Left colon (tissue), 2 donors: ENCODE measurements around the gene KIF5A. TPM values are rescaled to one million over a fixed set of nuclear protein-coding genes. Genes with fewer than 3 reads are reported as not detected.
"Not testable (repeated sequence)": the region's sequence is repeated elsewhere in the genome, so short reads cannot be mapped to it uniquely, and the experiment has no call there.

Experiments used
- ATAC-seq: fragments of 200-7000 bp; cut with Tn5 transposase; one replicate; pipeline ENCODE4 v1.9.1; 2020; ENCODE audit warnings: mild to moderate bottlenecking, moderate library complexity
- DNase-seq, 2 donors: peaks; one replicate each; pipeline ENCODE4 v3.0.0-alpha.2; 2020
- intact Hi-C, 2 donors: fragments of 100-400 bp; cut with DNase I in 1 of 2; cut with micrococcal nuclease in 1 of 2; formaldehyde crosslinking; loops; one replicate each; pipeline versions ENCODE4 v1.11.2 to v1.14.0; 2022; cut with DNase I, micrococcal nuclease
- total RNA-seq, 2 donors: library from RNA; stranded (reverse); fragmentation: NEBNext Ultra II Directional; extraction: Animal tissue kit (Norgen Biotek cat#: 25700); gene quantifications; one replicate each; pipeline ENCODE4 v1.2.1, GENCODE V29; 2021
- donor health status: DM: no; HTN: no; CAD: no.
- donor health status: DM: yes; HTN: yes; CAD: no.

KIF5A gene
- total RNA-seq, 2 donors from 2014 or later = 0.85 to 1.3 TPM

DNA sequence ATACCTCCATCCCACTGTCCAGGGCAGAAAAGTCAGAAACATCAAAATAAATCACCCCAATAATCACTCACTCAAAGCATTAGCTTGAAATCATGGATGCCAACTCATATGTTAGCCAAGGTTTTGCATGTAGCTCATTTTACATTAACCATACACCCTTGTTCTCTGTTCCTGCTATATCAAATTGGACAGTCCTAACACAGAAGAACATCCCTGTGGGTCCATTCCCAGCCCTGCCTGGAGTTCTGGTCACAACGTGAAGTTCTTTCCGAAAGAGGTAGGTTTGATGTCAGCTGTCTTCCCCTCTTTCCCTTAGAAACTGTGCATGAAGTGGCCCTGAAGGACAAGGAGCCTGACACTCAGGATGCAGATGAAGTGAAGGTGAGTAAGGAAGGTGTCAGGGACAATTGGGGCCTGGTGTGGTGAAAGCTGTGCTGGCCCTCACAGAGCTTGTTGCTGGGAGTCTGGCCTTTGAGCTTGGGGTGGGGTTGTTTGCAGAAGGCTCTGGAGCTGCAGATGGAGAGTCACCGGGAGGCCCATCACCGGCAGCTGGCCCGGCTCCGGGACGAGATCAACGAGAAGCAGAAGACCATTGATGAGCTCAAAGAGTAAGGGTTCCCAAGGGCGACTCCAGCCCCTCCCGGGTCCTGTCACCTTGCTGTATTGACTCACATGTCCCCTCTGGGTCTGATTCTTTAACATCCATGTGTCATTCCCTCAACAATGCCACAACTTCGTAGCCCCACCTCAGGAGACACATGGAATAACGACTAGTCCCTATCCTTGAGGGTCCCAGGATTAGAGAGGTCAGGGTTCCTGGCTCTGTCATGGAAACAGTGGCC is 26.1 kb downstream of the KIF5A start:
- ATAC-seq = peak; percentile 50
- intact Hi-C loops = no loop called here
- DNase-seq = no peak

DNA sequence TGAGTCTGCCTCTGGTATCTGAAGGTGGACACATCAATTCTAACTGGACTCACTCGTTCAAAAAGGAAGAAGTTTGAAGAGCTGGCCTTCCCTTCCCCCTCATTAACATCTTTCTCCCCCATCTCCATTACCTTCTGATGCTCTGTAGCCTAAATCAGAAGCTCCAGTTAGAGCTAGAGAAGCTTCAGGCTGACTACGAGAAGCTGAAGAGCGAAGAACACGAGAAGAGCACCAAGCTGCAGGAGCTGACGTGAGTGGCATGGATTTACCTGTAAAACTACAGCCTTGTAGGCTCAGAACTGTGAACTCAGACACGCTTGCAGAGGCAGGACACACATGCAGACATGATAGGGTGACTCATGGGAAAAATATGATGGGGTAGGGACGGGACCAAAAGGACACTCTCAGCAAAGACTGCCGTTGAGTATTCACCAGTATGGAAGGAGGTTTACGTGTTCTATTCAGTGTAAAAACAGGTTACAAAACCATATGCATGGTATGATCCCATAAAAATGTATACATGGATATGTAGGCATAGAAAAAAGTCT is 26.8 kb downstream of the KIF5A start:
- intact Hi-C loops = no loop called here
- DNase-seq (no peak), ATAC-seq (no peak)

GRCh38 chr12:57577981-57578758 is 28.3 kb downstream of the KIF5A start:
- intact Hi-C loops = loop anchor here in 1 of 2 donors (2.0 kb wide), 1 partner anchor 45 kb away; no protein-coding TSS in a partner anchor
- no peak for DNase-seq
- ATAC-seq = no peak

DNA sequence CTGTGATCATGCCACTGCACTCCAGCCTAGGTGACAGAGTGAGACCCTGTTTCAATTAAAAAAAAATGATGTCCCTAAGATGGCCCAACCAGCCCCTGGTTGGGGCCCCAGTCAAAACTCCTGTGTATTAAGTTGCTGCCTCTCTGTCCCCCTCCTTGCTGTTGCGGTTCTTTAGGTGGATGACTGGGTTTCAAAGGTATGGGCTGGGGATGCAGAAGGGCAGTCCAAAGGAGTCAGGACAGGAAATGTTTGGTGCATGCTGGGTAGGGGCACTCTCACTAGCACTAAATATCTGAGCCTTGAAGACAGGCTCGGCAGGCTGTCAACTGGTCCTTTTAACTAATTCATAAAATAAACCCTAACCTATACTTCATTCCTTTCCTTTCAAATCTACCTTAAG is 29.2 kb downstream of the KIF5A start:
- ATAC-seq = no peak
- DNase-seq = no peak
- intact Hi-C loops = loop anchor here in 1 of 2 donors (2.0 kb wide), 1 partner anchor 44 kb away; no protein-coding TSS in a partner anchor

DNA sequence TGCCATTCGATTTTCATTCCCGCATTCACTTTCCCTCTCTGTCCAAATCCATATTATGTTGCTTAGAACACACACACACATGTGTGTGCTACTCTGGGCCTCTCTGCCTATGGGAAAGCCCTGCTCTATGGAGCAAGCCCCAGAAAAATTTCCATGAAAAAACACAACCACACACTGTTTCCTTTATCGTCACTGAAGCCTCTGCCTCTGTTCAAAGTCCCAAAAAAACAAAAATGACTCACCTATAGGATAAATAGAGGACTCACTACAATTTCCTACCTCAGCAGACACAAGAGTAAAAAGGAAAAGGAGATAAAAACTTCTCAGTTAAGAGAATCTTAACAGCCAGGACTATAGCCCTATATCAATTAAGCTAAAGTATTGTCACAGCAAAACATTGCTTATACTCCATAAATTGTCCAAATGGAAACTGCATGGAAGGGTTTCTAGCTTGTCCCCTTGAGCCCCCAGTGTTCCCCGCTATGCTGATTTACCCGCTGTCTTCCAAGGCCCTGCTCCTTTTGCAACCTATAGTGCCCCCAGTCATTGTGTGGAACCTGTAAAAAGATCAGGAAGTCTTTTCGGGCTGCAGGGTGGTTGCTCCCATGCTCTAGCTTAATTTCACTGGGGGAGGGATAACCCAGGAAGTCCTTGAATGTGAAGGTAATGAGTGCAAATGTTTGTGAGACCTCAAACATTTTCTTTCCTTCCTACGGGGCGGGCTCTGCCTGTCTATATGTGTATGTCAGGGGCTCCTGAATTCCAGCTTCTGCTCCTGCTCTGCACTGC is 30.0 kb downstream of the KIF5A start:
- DNase-seq (no peak), ATAC-seq (peak; percentile 75)
- intact Hi-C loops = loop anchor here (2.0 to 5.0 kb wide), 2 partner anchors 42 to 43 kb away; no protein-coding TSS in a partner anchor

DNA sequence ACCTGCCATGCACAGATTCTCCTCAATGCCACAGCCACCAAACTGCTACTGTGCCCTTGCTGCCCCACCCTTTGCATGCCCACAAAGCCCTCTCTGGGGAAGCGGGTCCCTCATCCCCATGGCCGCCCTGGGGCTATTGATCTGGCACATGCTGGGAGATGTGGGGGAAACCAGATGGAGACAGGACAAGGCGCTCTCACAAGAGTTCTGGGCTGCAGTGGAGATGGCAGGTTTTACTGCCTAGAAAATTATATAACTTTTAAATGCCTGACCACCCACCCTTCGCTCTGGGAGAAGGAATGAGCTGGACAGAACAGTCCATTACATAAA is 30.6 kb downstream of the KIF5A start:
- intact Hi-C loops = loop anchor here in 1 of 2 donors (5.0 kb wide), 1 partner anchor 42 kb away; no protein-coding TSS in a partner anchor
- DNase-seq (no peak), ATAC-seq (no peak)

GRCh38 chr12:57581802-57582201 is 32.0 kb downstream of the KIF5A start:
- intact Hi-C loops = loop anchor here in 1 of 2 donors (5.0 kb wide), 1 partner anchor 40 kb away; no protein-coding TSS in a partner anchor
- DNase-seq (no peak), ATAC-seq (no peak)

DNA sequence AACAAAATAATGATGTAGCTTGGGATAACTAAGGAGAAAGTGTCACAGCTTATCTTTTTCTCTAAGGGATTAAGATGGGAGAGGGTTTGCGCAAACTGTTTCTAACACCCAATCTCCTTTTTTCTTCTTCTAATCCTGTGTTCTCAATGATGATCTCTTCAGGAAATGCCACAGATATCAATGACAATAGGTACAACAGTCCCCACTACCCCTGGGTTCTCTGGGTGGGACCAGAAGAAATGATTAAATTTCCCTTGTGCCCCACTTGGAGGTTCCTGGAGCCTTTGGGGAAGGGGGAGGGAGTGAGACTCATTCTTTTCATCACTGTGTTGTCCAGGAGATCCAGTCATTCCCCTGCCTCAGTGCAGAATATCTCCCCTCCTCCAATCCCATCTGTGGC is 32.6 kb downstream of the KIF5A start:
- ATAC-seq = no peak
- no peak for DNase-seq
- intact Hi-C loops = loop anchor here in 1 of 2 donors (5.0 kb wide), 1 partner anchor 40 kb away; no protein-coding TSS in a partner anchor

GRCh38 chr12:57583008-57583831 is 33.4 kb downstream of the KIF5A start:
- intact Hi-C loops = loop anchor here in 1 of 2 donors (5.0 kb wide), 1 partner anchor 39 kb away; no protein-coding TSS in a partner anchor
- ATAC-seq = peak; percentile 86
- peak; percentile 32 to 52 for DNase-seq

DNA sequence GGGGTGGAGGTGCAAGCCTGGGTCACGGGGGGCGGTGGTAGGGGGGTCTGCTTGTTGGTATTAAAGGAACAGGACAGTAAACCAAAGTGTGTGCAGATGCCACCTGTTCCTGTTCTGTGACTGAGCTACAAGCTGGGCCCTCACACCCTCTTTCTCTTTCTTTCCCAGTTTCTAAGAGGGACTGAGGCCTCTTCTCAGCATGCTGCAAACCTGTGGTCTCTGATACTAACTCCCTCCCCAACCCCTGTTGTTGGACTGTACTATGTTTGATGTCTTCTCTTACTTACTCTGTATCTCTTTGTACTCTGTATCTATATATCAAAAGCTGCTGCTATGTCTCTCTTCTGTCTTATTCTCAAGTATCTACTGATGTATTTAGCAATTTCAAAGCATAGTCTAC is 34.2 kb downstream of the KIF5A start:
- no peak for ATAC-seq
- DNase-seq = no peak
- intact Hi-C loops = loop anchor here in 1 of 2 donors (5.0 kb wide), 1 partner anchor 38 kb away; no protein-coding TSS in a partner anchor

DNA sequence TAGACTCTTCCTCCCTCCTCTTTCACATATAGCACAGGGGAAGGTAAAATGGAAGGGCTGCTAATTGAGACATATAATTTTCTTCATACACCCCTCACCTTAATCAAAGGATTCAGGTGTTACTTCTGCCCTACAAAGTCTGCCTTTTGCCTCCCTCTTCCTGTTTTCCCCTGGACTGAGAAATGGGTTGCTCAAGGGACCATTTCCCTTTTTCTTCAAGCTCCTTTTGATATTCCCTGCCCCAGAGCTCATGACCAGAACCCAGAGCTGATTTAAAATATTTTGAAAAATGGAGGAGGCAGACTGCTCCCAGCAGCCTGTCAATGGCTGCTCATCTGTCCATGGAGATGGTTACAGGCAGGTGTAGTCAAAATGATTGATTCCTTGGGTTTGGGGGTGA is 34.8 kb downstream of the KIF5A start:
- intact Hi-C loops = loop anchor here in 1 of 2 donors (5.0 kb wide), 1 partner anchor 38 kb away; no protein-coding TSS in a partner anchor
- ATAC-seq = no peak

DNA sequence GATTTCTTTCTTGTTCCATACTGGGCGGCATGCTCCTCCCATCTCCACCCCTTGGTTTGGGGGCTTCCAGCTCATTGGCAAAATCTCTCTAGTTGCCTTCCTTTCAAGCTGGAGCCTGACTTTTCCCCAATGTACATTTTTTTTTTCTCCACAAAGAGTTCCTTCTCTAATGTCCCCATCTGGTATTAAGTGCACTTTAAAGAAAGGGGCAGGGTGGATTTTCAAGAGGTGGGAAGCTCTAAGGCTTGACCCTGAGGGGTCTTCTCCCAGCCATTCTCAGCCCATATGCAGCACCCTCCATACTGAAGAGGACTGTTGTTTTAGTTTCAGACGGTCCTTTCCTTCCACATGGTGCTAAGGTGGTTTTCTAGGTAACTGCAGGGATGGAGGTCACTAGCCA is 35.3 kb downstream of the KIF5A start:
- DNase-seq = no peak
- ATAC-seq = no peak
- intact Hi-C loops = no loop called here

More for the DNA sequence above, 34.8 kb downstream of the KIF5A start:
- DNase-seq = no peak

- ATAC-seq = no peak
- intact Hi-C loops = no loop called here
- no peak for DNase-seq
These were observed 36.3 kb downstream of the KIF5A start for GRCh38 chr12:57586128-57586527.

DNA sequence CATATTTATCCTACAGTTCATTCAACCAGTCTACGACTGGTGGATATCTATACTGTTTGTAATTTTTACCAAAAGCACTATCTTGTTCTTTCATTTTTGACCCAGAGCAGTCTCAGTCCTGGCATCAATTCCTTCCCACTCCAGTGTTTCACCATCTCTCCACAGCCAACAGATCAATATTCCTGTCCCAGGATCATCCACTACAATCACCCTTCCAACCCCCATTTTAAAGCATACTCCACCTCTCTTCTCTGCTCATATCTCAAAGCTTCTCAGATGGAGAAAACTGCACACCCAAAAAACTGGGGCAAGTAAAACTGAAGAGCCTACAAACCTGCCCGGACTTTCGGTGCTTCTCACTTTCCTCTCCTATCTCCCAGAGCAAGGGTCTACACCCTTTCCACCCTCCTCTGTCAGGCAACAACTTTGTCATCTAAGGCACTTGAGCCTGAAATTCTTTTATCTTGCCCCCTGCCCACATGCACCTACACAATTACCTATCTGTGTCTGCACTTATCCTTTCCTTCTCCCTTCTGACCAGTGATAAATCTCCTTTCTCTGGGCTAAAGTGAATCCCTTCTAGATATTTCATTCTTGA is 37.1 kb downstream of the KIF5A start:
- ATAC-seq = no peak
- no peak for DNase-seq
- intact Hi-C loops = no loop called here

DNA sequence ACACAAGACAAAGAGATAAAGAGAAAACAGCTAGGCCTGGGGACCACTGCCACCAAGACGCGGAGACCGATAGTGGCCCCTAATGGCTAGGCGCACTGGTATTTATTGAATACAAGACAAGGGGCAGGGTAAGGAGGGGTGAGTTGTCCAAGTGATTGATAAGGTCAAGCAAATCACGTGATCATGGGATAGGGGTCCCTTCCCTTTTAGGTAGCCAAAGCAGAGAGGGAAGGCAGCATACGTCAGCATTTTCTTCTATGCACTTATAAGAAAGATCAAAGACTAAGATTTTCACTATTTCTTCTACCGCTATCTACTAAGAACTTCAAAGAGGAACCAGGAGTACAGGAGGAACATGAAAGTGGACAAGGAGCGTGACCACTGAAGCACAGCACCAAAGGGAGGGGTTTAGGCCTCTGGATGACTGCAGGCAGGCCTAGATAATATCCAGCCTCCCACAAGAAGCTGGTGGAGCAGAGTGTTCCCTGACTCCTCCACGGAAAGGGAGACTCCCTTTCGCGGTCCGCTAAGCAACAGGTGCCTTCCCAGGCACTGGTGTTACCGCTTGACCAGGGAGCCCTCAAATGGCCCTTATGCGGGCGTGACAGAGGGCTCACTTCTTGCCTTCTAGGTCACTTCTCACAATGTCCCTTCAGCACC is 39.2 kb downstream of the KIF5A start:
- intact Hi-C loops, ATAC-seq, DNase-seq: not testable (repeated sequence)

- no peak for ATAC-seq
- DNase-seq = no peak
- intact Hi-C loops = no loop called here
These were observed 40.6 kb downstream of the KIF5A start for GRCh38 chr12:57590479-57590863.
